ENCODE data around the gene NAT8L.
A peak's percentile ranks its signal among the peaks of the same experiment; 100 is the strongest.
"Not testable (repeated sequence)": the region's sequence is repeated elsewhere in the genome, so short reads cannot be mapped to it uniquely, and the experiment has no call there.

NAT8L gene, protein sequence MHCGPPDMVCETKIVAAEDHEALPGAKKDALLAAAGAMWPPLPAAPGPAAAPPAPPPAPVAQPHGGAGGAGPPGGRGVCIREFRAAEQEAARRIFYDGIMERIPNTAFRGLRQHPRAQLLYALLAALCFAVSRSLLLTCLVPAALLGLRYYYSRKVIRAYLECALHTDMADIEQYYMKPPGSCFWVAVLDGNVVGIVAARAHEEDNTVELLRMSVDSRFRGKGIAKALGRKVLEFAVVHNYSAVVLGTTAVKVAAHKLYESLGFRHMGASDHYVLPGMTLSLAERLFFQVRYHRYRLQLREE

DNA sequence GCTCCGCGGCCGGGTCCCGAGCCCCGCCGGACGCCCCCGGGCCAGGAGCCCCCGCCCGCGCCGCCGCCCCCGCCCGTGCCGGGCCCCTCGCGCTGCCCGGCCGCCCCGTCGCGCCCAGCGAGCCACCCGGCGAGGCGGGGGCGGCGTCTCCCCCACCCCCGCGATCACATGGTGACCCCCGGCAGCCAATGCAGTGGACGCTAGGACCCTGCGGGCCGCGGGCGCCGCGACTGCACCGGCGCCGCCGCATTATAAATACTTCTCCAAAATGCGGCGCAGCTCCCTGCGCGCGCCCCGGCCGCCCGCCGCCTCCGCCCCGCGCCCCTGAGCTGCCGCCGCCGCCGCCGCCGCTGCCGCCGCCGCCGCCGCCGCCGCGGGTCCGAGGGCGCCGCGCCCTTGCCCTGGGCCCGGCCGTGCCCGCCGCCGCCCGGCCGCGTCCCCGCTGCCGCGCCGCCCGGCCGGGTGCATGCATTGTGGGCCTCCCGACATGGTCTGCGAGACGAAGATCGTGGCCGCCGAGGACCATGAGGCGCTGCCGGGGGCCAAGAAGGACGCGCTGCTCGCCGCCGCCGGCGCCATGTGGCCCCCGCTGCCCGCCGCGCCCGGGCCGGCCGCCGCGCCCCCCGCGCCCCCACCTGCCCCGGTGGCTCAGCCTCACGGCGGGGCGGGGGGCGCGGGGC is at the start of gene NAT8L:
Gene NAT8L, plus strand, starts transcription at position 282 of the 680 bp plus-strand sequence. Its CDS starts 185 bp downstream, at position 467.
- peak in 11 of 14 donors; percentile 29 to 84 (median 61) for DNase-seq

DNA sequence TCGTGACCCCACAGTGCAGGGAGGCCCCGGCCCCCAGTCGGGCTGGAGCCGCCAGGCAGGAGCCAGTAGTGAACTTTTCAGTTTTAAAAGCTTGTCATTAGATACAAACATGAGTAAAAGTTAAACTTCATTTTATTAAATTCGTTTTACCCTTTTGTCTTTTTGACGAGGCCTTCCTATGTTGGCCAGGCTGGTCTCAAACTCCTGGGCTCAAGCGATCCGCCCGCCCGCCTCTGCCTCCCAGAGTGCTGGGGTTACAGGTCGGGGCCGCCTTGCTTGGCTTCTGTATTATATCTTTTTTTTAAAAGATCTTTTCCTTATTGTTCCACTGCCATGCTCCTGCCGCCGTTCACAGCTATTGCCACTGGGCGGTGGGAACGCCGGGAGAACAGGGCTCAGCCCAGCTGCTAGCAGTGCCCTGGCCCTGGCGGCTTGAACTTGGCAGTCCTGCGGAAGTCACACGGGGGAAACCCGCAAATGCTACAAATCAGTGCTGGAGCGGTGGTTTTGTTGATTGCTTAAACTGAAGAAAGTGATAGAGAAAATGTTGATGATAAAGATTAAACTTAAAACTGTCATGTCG is 49.4 kb upstream of the NAT8L start:
- peak in 12 of 14 donors; percentile 1 to 73 (median 46) for DNase-seq

DNA sequence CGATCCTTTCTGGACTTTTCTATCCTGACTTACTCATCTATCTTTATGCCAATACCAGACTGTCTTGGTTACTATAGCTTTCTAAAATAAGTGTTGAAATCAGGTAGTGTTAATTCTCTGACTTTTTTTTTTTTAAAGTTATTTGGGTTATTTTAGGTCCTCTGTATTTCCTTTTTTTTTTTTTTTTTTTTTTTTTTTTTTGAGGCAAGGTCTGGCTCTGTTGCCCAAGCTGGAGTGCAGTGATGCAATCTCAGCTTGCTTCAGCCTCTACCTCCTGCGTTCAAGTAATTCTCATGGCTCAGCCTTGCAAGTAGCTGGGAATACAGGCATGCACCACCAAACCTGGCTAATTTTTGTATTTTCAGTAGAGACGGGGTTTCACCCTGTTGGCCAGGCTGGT is 47.5 kb upstream of the NAT8L start:
- no peak for DNase-seq

DNA sequence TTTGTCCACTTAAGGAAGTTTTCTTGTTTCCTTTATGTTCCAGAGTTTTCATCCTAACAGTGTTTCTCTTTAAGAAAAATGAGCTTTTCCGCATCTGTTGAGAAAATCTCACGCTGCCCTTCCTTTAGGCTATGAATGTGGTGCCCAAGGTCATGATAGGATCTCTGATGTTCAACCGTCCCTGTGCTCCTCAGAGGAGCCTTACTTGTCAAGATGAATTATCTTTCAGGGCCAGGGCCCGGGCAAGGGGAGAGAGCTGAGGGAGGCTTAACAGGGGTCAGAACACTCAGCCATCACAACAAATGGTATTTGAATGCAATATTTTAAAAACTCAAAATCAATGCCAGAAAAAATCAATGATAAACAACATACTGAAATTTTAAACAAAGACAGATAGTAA is 44.1 kb upstream of the NAT8L start:
- no peak for DNase-seq

DNA sequence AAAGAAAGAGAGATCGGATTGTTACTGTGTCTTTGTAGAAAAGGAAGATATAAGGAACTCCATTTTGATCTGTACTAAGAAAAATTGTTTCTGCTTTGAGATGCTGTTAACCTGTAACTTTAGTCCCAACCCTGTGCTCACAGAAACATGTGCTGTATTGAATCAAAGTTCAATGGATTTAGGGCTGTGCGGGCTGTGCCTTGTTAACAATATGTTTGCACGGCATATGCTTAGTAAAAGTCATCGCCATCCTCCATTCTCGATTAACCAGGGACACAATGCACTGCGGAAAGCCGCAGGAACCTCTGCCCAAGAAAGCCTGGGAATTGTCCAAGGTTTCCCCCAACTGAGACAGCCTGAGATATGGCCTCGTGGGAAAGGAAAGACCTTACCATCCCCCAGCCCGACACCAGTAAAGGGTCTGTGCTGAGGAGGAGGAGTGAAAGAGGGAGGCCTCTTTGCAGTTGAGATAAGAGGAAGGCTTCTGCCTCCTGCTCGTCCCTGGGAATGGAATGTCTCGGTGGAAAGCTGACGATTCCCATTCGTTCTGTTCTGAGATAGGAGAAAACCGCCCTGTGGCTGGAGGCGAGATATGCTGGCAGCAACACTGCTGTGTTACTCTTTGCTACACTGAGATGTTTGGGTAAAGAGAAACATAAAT is 37.6 kb upstream of the NAT8L start:
- not testable (repeated sequence) for DNase-seq

DNA sequence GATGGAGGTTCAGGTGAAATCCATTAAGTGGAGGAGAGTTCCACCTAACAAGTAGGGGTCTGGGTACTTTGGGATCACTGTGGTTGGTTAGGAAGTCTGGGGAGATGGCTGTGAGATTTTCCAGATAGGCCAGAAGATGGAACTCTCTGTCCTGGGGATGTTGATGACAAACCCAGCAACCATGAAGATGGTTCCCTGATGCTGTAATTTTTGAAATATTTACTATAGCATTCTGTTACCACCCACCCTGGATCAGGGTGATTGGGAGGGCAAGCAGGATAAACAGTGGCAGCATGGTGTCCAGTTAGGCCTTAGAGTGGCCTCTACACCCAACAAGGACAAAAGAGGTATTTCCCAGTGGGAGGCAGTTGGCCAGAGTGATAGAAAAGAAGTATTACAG is 34.4 kb upstream of the NAT8L start:
- DNase-seq = no peak

DNA sequence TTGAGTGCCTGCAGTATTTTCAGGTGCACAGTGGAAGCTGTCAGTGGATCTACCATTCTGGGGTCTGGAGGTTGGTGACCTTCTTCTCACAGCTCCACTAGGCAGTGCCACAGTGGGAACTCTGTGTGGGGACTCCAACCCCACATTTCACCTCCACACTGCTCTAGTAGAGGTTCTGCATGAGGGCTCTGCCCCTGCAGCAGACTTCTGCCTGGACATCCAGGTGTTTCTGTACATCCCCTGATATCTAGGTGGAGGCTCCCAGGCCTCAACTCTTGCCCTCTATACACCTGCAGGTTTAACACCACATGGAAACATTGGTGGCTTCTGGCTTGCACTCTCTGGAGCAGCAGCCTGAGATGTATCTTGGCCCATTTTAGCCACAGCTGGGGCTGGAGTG is 33.3 kb upstream of the NAT8L start:
- no peak for DNase-seq

DNA sequence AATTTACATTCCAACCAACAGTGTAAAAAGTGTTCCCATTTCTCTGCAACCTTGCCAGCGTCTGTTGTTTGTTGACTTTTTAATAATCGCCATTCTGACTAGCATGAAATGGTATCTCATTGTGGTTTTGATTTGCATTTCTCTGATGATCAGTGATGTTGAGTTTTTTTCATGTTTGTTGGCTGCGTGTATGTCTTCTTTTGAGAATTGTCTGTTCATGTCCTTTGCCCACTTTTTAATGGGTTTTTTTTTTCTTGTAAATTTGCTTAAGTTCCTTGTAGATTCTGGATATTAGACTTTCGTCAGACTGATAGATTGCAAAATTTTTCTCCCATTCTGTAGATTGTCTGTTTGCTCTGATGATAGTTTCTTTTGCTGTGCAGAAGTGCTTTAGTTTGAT is 32.0 kb upstream of the NAT8L start:
- not testable (repeated sequence) for DNase-seq

DNA sequence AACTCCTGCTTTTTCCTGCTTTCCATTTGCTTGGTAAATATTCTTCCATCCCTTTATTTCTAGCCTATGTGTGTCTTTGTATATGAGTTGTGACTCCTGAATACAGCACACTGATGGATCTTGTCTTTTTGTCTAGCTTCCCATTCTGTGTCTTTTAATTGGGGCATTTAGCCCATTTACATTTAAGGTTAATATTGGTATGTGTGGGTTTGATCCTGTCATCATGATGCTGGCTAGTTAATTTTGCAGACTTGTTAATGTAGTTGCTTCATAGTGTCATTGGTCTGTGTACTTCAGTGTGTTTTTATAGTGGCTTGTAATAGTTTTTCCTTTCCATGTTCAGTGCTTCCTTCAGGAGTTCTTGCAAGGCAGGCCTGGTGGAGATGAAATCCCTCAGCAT is 28.0 kb upstream of the NAT8L start:
- DNase-seq = not testable (repeated sequence)

DNA sequence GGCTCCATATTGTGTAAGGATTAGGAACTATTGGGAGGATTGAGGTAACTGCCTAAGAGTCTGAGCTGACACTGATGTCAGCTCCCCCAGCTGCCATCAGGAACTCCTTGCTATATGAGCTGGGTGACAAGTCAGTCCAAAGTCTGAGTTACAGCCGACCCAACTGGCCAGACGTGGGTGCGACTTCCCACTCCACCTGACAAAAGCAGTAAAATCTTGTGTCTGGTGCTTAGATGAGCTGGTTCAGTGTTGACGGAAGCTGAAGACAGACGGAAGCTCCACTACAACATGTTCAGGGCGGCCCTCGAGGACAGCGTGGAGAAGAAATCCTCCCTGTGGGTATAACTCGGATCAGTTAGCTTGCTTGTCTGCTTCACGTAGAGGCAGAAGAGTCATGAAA is 22.8 kb upstream of the NAT8L start:
- DNase-seq = no peak

DNA sequence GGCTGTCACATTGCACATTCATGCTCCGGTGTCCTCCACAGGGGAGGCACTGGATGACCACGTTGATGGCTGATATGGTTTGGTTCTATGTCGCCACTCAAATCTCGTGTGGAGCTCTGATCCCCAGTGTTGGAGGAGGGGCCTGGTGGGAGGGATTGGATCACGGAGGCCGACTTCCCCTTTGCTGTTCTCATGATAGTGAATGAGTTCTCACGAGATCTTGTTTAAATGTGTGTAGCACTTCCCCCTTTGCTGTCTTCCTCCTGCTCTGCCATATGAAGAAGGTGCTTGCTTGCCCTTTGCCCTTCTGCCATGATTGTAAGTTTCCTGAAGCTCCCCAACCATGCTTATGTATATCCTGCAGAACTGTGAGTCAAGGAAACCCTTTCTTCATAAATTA is 22.3 kb upstream of the NAT8L start:
- no peak for DNase-seq

DNA sequence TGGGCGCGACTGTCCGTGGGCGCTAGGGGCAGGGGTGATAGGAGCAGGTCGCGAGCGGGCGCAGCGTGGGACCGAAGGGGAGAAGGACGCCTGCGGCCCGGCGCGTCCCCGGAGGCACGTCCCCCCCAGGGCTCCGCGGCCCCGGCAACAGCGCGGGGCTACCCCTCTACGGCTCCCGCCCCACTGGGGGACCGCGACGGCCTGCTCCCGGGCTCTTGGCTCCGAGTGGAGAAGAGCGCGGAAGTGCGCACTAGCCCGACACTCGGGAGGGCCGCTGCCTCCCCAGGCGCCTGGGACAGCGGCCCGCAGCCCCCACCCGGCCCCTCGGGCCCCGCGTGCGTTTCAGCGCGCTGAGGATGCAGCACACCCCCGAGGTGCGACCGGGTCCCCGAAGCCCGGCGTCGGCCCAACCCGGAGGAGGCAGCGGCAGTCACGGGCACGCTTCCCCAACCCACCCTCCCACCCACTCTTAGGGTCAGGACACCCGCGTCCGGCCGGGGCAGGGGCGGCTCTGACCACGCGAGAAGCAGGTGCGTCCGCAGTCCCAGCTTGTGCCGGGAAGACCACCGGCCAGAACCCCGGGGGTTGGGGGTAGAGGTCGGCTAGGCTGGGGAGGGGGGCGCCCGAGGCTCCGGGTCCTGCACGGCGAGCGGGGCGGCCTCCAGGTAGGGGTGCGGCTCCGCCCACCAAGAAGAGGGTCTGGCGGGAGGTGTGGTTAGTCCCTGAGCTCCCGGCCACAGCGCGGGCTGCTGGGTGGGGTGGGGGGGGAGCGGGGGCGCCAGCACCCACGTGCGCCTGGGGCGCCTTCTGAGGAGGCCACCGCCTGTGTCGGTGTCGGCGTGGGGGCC is 18.5 kb upstream of the NAT8L start:
- no peak for DNase-seq

DNA sequence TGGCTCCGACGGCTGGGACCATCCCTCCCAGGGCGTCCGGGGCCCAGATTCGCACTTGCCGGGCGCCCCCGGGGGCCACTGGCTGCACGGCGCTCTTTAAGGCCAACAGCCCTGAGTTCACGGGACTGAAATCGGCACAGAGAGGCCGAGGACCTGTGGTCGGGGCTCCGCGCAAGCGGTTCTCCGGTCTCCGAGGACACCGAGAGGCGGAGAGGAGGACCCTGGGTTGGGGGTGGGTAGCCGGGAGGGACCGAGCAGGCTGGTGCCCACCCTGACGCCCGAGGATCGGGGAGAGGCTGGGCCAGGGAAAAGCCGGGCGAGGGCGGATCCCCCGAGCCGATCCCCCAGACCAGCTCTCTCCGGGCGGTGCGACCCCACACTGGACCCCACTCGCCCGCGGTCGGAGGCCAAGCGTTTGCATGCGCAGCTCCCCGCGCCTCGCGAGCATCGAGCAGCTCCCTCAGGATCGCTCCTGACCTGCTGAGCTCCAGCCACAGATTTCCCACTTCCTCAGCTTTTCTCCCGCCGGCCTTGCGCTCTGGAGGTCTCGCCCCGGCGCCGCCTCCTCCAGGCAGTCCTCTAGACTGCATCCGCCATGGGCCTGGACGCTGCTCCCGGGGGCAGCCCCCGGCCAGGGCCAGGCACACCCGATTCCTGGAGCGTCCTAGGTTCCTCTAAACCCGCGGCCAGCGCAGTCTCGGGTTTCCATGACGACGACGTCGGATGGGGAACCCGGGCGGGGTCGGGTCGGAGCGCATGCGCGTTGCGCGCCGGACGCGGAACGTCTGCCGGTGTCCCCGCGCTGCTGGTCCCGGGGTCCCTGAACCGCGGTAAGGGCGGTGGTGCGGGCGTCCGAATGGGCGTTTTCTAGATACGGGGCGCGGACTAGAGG is 17.6 kb upstream of the NAT8L start:
- DNase-seq = peak in 12 of 14 donors; percentile 52 to 85 (median 70)

DNA sequence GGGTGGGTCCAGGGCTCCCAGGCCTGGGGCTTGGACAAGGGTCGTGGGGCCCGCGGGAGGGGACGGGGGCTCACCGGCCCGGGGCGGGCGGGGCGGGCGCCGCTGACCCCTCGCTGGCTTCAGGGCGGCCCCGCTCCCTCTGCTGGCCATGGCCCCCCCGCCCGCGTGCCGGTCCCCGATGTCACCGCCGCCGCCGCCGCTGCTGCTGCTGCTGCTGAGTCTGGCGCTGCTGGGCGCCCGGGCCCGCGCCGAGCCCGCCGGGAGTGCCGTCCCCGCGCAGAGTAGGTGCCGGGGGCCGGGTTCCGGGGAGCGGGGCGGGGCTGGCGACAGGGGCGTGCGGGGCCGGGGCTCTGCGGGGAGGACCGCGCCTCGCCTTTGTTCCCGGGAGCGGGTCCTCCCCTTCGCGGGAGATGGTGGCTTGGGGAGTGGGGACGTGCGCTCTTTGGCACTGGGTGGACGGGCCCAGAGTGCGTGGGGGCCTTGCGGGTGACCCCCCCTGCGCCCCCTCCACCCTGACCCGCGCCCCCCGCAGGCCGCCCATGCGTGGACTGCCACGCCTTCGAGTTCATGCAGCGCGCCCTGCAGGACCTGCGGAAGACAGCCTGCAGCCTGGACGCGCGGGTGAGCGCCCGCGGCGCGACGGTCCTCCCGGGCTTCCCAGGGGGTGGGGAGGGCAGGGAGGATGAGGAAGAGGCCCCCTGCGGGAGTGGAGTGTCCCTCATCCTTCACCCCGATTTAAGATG is 16.8 kb upstream of the NAT8L start:
- peak in 4 of 14 donors; percentile 54 to 76 (median 64) for DNase-seq

DNA sequence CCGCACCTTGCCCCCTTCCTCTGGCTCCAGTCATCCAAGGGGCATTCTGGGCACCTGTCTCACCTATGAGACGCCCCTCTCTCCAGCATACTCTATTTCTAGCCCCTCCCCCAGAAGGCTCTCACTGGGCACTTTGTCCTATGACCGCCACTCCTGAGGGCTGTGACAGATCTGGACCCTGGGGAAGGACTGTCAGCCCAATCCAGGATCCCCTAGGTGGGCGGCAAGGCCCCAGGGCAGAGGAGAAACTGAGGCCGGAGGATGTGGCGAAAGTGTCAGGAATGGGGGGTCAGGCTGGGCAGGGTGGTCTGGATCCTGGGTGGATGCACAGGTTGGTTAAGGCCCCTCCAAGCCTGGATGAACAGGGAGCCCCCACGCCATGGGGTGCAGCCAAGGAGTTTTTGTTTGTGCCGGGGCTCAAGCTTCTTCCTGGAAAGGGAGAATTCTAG is 16.2 kb upstream of the NAT8L start:
- no peak for DNase-seq

DNA sequence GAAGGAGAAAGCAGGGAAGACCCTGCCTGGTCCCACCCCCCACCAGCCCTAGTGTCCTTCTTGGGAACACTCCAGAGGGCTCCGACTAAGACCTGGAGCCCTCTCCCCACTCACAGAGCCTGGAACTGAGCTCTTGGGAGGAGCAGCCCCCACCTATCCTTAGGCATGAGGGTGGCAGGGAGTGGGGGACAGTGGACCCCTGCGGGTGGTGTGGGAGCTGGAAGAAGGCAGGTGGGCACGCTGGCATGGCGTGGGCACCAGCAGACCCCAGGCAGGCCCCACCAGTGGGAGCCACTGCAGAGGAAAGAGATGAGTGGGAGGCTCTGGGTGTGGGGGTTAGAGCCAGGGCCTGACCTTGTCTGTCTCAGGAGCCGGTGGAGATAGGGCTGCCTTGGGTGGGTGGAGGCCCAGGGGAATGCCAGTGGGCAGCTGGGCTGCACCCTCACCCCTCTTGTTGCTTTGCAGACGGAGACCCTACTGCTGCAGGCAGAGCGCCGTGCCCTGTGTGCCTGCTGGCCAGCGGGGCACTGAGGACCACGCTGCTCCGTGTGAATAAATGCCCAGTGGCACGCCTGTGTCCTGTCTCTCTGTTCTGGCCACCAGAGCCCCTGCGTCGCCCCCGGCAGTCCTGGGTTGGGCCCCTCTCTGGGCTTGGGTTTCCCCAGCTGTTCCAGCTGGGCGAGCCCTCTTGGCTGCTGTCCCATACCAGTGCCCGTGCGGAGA is 15.6 kb upstream of the NAT8L start:
- DNase-seq = no peak

DNA sequence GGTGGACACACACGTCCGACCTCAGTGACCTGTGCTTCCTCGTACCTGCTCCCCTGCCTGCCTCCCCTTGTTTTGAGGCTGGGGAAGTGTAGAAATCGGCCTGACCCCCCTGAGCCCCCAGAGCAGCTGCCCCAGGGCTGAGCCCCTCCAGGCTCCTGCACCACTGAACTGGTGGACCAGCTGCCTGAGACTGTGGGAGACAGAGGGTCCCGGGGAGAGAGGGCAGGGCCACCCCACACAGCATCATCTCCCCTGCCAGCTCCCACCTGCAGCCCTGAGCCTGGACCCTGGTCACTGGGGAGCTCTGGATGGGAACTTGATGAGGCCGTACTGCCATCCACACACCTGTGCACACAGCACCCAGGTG is 15.0 kb upstream of the NAT8L start:
- DNase-seq = no peak

DNA sequence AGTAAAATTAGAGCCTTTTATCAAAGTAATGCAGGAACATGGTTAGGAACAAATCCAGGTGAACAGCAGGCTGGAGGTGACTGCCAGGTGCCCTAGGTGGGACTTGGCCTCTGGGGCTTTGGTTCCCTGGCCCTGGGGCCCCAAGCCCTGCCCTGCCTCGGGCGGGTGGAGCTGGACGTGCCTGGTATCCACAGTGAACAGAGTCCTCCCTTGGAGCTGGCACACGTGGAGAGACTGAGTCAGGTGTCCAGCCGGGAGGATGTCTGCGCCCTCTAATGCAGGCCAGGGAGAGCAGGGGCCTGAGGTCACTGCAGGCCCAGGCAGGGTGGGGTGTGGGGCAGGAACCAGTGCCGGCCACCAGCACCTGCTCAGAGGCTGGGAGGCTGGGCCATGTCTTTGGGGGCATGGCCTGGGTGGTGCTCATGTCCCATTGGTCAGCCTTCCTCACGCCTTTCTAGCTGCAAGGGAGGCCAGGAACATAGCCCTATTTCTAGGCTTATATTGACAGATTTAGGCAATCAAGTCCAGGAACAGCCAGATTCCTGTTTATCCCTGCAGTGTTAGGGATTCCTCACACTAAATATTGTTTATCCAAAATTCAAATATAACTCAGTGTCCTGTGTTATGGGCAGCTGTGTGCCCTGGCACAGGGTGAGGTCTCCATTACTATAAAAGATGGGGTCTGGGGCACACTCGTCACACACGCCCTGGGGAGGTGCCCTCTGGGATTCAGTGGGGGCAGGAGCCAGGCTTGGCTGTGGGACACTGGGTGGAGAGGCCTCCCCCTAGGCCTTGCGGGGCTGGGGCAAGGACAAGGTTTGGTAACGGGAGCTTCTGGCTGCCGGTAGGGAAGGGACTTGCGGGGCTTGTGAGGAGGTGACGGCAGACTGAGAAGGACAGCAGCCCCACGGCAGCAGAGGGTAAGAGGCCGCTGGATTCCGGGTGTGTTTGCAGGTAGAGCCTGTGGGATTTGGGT is 14.3 kb upstream of the NAT8L start:
- no peak for DNase-seq
